CD4-positive, alpha-beta T cell treated with Interleukin-6 at 100 ng/mL for 8 hours (primary cell): ENCODE results near the gene DGCR6L.
A peak's percentile ranks its signal among the peaks of the same experiment; 100 is the strongest.
"Not testable (repeated sequence)": the region's sequence is repeated elsewhere in the genome, so short reads cannot be mapped to it uniquely, and the experiment has no call there.

ENCODE experiments used
- DNase-seq: peaks from one replicate; pipeline ENCODE4 v3.0.0-alpha.2; 2020; ENCODE audit warnings: mixed read lengths, low spot score

The DGCR6L gene

GRCh38 chr22:20291604-20292063, 28.2 kb downstream of the DGCR6L start:
- DNase-seq, result no peak

- DNase-seq, result no peak
These were observed 28.6 kb downstream of the DGCR6L start for GRCh38 chr22:20291249-20291586.

GRCh38 chr22:20290578-20291248, 29.1 kb downstream of the DGCR6L start:
- DNase-seq, result no peak

GRCh38 chr22:20290045-20290392, 29.8 kb downstream of the DGCR6L start:
- DNase-seq, result no peak

GRCh38 chr22:20289182-20290044, 30.4 kb downstream of the DGCR6L start:
- not testable (repeated sequence) for DNase-seq

GRCh38 chr22:20286784-20287423, 33.0 kb downstream of the DGCR6L start:
- DNase-seq, result not testable (repeated sequence)

GRCh38 chr22:20286312-20286660, 33.6 kb downstream of the DGCR6L start:
- DNase-seq, result not testable (repeated sequence)

- DNase-seq, result peak; percentile 73
These were observed 34.2 kb downstream of the DGCR6L start for GRCh38 chr22:20285473-20286311.

- DNase-seq, result no peak
These were observed 35.3 kb downstream of the DGCR6L start for GRCh38 chr22:20284471-20285086.

GRCh38 chr22:20283674-20284066, 36.2 kb downstream of the DGCR6L start:
- DNase-seq, result no peak

- no peak for DNase-seq
These were observed 36.8 kb downstream of the DGCR6L start for GRCh38 chr22:20282901-20283673.

- DNase-seq, result no peak
These were observed 38.0 kb downstream of the DGCR6L start for GRCh38 chr22:20281891-20282290.

GRCh38 chr22:20281473-20281872, 38.4 kb downstream of the DGCR6L start:
- DNase-seq, result not testable (repeated sequence)

GRCh38 chr22:20280866-20281265, 39.0 kb downstream of the DGCR6L start:
- DNase-seq, result no peak

- not testable (repeated sequence) for DNase-seq
These were observed 39.7 kb downstream of the DGCR6L start for GRCh38 chr22:20280163-20280562.

GRCh38 chr22:20279662-20280134, 40.2 kb downstream of the DGCR6L start:
- DNase-seq, result no peak

- DNase-seq, result not testable (repeated sequence)
These were observed 41.0 kb downstream of the DGCR6L start for GRCh38 chr22:20278726-20279490.

GRCh38 chr22:20277936-20278635, 41.8 kb downstream of the DGCR6L start:
- DNase-seq, result not testable (repeated sequence)

- no peak for DNase-seq
These were observed 43.4 kb downstream of the DGCR6L start for GRCh38 chr22:20276468-20276867.
